ENCODE data around the gene FSIP1. TPM values are rescaled to one million over a fixed set of nuclear protein-coding genes. Genes with fewer than 3 reads are reported as not detected.

Gene FSIP1
- total and polyA plus RNA-seq, 2 donors, result 0.27 to 3.0 TPM

- Histone ChIP-seq H3K36me3 (ENCODE audit: insufficient read depth) (no peaks in the 10 kb centered on the region), H3K4me1 (ENCODE audit: insufficient read depth) (no peaks in the 10 kb centered on the region), H3K27ac (ENCODE audit: low read depth) (no peak overlapping the region), H3K4me3 (ENCODE audit: low read depth, low read length) (no peak overlapping the region)
- WGBS, result 27% methylated on average over 11 of the region's 11 CpGs
- peak; percentile 33 for DNase-seq (ENCODE audit: extremely low spot score)
These were observed 90.0 kb downstream of the FSIP1 start for GRCh38 chr15:39692356-39693327.

- 56% methylated on average over 6 of the region's 6 CpGs for WGBS
- no peak overlapping the region for H3K4me3 ChIP-seq (ENCODE audit: low read depth, low read length)
- H3K36me3 ChIP-seq (ENCODE audit: insufficient read depth), result no peaks in the 10 kb centered on the region
- no peak for DNase-seq (ENCODE audit: extremely low spot score)
- no peak overlapping the region for H3K27ac ChIP-seq (ENCODE audit: low read depth)
- H3K4me1 ChIP-seq (ENCODE audit: insufficient read depth), result no peaks in the 10 kb centered on the region
These were observed 91.6 kb downstream of the FSIP1 start for GRCh38 chr15:39690881-39691634.

DNA sequence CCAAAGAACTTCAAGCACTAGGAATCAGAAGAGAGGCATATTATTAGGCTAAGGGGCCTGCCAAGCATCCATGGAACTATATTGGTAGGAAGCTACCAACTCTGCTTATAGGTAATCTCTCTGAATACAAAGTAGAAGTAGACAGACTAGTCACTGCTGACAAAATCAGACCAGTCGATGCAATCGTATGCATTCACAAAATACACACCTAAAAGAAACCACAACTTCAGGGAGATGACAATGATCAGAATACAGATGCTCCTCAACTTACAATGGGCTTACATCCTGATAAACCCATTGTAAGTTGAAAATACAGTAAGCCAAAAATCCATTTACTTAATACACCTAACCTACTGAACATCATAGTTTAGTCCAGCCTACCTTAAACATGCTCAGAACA is 94.7 kb downstream of the FSIP1 start:
- H3K36me3 ChIP-seq (ENCODE audit: insufficient read depth), result no peaks in the 10 kb centered on the region
- no peaks in the 10 kb centered on the region for H3K4me1 ChIP-seq (ENCODE audit: insufficient read depth)
- DNase-seq (ENCODE audit: extremely low spot score), result no peak
- H3K4me3 ChIP-seq (ENCODE audit: low read depth, low read length), result no peak overlapping the region
- WGBS, result 77% methylated on average over 2 of the region's 2 CpGs
- no peak overlapping the region for H3K27ac ChIP-seq (ENCODE audit: low read depth)

DNA sequence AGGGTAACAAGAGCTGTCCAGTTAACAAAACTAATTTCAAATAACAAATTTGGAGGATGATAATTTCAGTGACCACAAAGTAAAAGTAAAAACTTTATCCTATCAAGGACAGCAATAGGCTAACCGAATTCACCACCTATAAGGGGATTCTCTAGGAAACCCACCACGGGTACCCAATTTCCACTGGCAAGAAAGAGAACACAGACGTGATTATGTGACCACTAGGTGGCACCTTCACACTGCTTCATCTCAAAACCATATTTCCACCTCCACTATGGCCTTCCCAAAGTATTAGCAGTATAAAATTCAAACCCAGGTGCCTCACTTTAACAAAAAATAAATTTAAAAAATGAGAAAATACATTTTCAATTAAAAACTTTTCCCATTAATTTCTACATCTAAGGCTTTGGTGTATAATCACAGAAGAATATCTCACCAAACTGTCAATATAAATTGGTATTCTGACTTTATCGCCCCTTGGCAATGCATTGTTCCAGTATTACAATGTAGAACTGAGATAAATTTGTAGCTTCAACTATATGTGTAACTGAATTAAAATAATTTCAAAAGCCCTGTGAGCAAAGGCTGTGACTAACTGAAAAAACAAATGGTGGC is 96.5 kb downstream of the FSIP1 start:
- no peak overlapping the region for H3K4me3 ChIP-seq (ENCODE audit: low read depth, low read length)
- no peak overlapping the region for H3K27ac ChIP-seq (ENCODE audit: low read depth)
- peak; percentile 23 for DNase-seq (ENCODE audit: extremely low spot score)
- H3K36me3 ChIP-seq (ENCODE audit: insufficient read depth), result no peaks in the 10 kb centered on the region
- 29% methylated on average over 4 of the region's 4 CpGs for WGBS
- H3K4me1 ChIP-seq (ENCODE audit: insufficient read depth), result no peaks in the 10 kb centered on the region

DNA sequence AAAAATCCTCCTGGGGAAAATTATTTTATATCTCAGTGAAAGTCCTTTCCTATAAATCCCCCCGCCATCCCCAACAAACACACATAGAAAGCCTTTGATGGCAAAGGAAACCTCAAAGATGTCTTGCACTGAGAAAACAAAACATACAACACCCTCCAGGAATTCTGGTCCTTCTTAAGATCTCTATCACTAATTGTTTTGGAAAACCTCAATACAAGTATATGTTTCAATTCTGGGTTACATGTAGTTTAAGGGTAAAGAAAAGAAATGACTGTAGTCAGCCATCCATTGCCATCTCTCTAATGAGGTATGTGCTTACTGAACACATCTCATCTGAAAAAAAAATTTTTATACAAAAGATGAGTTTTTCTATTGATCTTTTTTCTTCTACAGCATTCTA is 97.3 kb downstream of the FSIP1 start:
- 88% methylated on average over 1 of the region's 1 CpG for WGBS
- Histone ChIP-seq H3K27ac (ENCODE audit: low read depth) (no peak overlapping the region), H3K36me3 (ENCODE audit: insufficient read depth) (no peaks in the 10 kb centered on the region), H3K4me1 (ENCODE audit: insufficient read depth) (no peaks in the 10 kb centered on the region), H3K4me3 (ENCODE audit: low read depth, low read length) (no peak overlapping the region)
- DNase-seq (ENCODE audit: extremely low spot score), result no peak

- 59% methylated on average over 3 of the region's 3 CpGs for WGBS
- no peak overlapping the region for H3K27ac ChIP-seq (ENCODE audit: low read depth)
- no peak for DNase-seq (ENCODE audit: extremely low spot score)
These were observed 98.4 kb downstream of the FSIP1 start for GRCh38 chr15:39684233-39684632.

GRCh38 chr15:39682366-39682765 is 100.3 kb downstream of the FSIP1 start:
- whole genome bisulfite sequencing, result 56% methylated on average over 2 of the region's 2 CpGs
- Histone ChIP-seq H3K36me3 (ENCODE audit: insufficient read depth) (no peaks in the 10 kb centered on the region), H3K27ac (ENCODE audit: low read depth) (no peak overlapping the region), H3K4me3 (ENCODE audit: low read depth, low read length) (no peak overlapping the region), H3K4me1 (ENCODE audit: insufficient read depth) (no peaks in the 10 kb centered on the region)
- no peak for DNase-seq (ENCODE audit: extremely low spot score)

More at GRCh38 chr15:39684233-39684632, 98.4 kb downstream of the FSIP1 start:
- Histone ChIP-seq H3K36me3 (ENCODE audit: insufficient read depth) (no peaks in the 10 kb centered on the region), H3K4me1 (ENCODE audit: insufficient read depth) (no peaks in the 10 kb centered on the region), H3K4me3 (ENCODE audit: low read depth, low read length) (no peak overlapping the region)

GRCh38 chr15:39680868-39681267 is 101.8 kb downstream of the FSIP1 start:
- H3K4me3 ChIP-seq (ENCODE audit: low read depth, low read length), result no peak overlapping the region
- H3K4me1 ChIP-seq (ENCODE audit: insufficient read depth), result no peaks in the 10 kb centered on the region
- 24% methylated on average over 2 of the region's 2 CpGs for WGBS
- no peak for DNase-seq (ENCODE audit: extremely low spot score)
- no peak overlapping the region for H3K27ac ChIP-seq (ENCODE audit: low read depth)
- H3K36me3 ChIP-seq (ENCODE audit: insufficient read depth), result no peaks in the 10 kb centered on the region

GRCh38 chr15:39672666-39673065 is 110.0 kb downstream of the FSIP1 start:
- H3K4me3 ChIP-seq (ENCODE audit: low read depth, low read length), result no peak overlapping the region
- no peak overlapping the region for H3K27ac ChIP-seq (ENCODE audit: low read depth)
- H3K4me1 ChIP-seq (ENCODE audit: insufficient read depth), result no peaks in the 10 kb centered on the region
- no peaks in the 10 kb centered on the region for H3K36me3 ChIP-seq (ENCODE audit: insufficient read depth)
- WGBS, result 84% methylated on average over 3 of the region's 3 CpGs
- DNase-seq (ENCODE audit: extremely low spot score), result no peak

DNA sequence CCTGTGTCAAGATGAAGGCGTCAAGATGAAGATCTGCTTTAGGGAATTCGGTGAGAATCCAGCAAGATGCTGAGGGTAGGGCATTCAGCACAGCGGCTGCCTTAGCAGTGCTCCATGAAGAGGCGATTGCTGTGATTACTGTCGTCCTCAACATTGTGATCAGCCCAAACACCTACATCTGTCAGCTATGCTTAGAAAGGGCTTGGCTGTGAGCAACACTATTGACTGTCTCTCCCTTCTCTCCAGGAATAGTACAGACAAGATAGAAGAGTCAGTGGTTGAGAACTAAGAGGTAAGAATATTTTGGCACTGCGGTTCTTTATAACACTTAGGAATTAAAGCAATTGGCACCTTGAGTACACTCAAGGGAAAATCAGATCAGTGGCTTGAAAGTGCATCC is 110.5 kb downstream of the FSIP1 start:
- 94% methylated on average over 6 of the region's 6 CpGs for WGBS
- no peaks in the 10 kb centered on the region for H3K36me3 ChIP-seq (ENCODE audit: insufficient read depth)
- DNase-seq (ENCODE audit: extremely low spot score), result no peak
- no peak overlapping the region for H3K4me3 ChIP-seq (ENCODE audit: low read depth, low read length)
- H3K27ac ChIP-seq (ENCODE audit: low read depth), result no peak overlapping the region
- no peaks in the 10 kb centered on the region for H3K4me1 ChIP-seq (ENCODE audit: insufficient read depth)

- Histone ChIP-seq H3K4me3 (ENCODE audit: low read depth, low read length) (no peak overlapping the region), H3K36me3 (ENCODE audit: insufficient read depth) (no peaks in the 10 kb centered on the region), H3K4me1 (ENCODE audit: insufficient read depth) (no peaks in the 10 kb centered on the region), H3K27ac (ENCODE audit: low read depth) (no peak overlapping the region)
- DNase-seq (ENCODE audit: extremely low spot score), result no peak
- WGBS, result 97% methylated on average over 2 of the region's 2 CpGs
These were observed 112.0 kb downstream of the FSIP1 start for GRCh38 chr15:39670687-39671086.

- 60% methylated on average over 2 of the region's 2 CpGs for WGBS
- H3K36me3 ChIP-seq (ENCODE audit: insufficient read depth), result no peaks in the 10 kb centered on the region
- no peak overlapping the region for H3K27ac ChIP-seq (ENCODE audit: low read depth)
- H3K4me1 ChIP-seq (ENCODE audit: insufficient read depth), result no peaks in the 10 kb centered on the region
- no peak for DNase-seq (ENCODE audit: extremely low spot score)
- H3K4me3 ChIP-seq (ENCODE audit: low read depth, low read length), result no peak overlapping the region
These were observed 113.0 kb downstream of the FSIP1 start for GRCh38 chr15:39669661-39670060.

DNA sequence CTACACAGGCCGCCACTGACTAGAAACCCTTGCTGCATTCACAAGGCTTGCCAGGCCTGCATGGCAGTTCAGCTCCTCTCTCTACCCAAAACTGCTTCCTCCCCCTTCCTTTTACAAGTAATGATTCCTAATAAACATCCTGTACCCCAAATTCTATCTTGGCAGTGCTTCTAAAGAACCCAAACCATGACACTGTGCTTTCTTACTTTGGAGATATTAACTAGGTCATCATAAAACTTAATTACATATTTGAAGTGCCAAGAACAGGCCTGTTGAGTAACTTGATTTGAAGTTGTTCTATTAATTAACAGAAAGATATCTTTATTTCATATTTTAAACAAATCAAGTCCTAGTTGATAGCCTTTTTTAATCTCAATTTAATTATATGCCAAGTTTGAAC is 113.4 kb downstream of the FSIP1 start:
- no peak for DNase-seq (ENCODE audit: extremely low spot score)
- WGBS, result 100% methylated on average over 1 of the region's 1 CpG
- H3K27ac ChIP-seq (ENCODE audit: low read depth), result no peak overlapping the region

More for the DNA sequence above, 113.4 kb downstream of the FSIP1 start:
- H3K4me1 ChIP-seq (ENCODE audit: insufficient read depth), result no peaks in the 10 kb centered on the region
- no peak overlapping the region for H3K4me3 ChIP-seq (ENCODE audit: low read depth, low read length)
- no peaks in the 10 kb centered on the region for H3K36me3 ChIP-seq (ENCODE audit: insufficient read depth)

Data from urinary bladder (tissue), 4 donors.